Activated CD4-positive, CD25-positive, alpha-beta regulatory T cell (primary cell): ENCODE measurements around the gene MTHFD2L.
"Not testable (repeated sequence)": the region's sequence is repeated elsewhere in the genome, so short reads cannot be mapped to it uniquely, and the experiment has no call there.

Experiments
- DNase-seq, 4 experiments: peaks; one replicate each; lab custom pipeline; 2025; lab: John Stamatoyannopoulos, UW

MTHFD2L gene

DNA sequence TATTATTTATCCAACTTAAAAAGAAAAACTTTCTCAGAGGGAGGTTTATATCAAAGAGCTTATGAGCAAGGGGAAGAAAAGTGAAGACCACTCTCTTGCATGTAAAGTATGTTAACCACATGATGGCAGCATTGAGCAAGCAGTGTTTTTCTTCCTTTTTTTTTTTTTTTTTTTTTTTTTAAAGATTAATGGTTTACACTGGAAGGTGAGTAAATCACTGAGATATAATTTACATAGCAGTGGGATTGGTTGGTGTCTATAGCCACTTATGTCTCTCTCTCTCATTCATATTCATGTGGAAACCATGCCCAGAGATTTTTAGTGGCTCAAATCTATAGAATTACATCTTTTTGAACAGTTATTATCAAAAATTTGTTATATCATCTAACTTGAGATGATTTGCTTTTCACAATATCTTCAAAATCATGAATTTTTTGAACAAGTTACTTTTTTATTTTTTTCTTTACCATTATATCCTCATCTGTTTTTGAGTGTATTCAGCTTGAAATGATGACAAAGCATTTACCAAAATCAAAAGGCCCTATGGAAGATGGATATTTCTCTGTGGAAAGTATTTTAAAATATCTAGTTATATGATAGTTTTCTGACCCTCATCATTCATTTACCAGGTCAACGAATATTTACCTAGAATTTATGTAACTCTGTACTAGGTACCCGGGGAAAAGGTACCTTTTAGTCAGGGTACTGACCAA lies 31.6 kb downstream of the MTHFD2L start:
- DNase-seq, result no peak

GRCh38 chr4:74190332-74190731 lies 32.4 kb downstream of the MTHFD2L start:
- DNase-seq, result no peak

- no peak for DNase-seq
These were observed 33.0 kb downstream of the MTHFD2L start for GRCh38 chr4:74190919-74191397.

- DNase-seq, result no peak
These were observed 39.2 kb downstream of the MTHFD2L start for GRCh38 chr4:74197080-74197479.

DNA sequence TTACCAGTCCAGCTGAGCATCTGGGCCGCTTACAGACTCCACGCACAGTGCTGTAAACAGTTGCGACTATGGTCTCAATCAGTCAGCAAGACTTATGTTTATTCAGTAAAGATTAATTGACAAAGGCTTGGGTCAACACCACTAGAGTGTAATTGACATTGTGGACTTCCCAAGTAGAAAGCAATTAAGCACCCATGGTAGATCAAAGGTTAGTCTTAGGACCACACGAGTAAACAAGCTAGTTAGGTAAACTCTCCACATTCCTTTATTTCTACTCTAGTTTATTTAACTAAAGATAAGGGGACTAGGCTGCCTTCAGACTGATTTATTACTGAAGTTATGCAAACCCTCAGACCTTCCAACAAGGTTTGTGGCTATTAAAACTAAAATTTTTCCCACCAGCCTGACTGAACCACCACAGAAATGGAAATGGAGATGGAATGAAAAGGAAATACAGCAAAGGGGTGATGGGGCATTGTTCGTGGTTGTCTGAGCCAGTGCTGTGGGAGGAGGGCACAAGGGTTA lies 44.2 kb downstream of the MTHFD2L start:
- DNase-seq, result no peak

DNA sequence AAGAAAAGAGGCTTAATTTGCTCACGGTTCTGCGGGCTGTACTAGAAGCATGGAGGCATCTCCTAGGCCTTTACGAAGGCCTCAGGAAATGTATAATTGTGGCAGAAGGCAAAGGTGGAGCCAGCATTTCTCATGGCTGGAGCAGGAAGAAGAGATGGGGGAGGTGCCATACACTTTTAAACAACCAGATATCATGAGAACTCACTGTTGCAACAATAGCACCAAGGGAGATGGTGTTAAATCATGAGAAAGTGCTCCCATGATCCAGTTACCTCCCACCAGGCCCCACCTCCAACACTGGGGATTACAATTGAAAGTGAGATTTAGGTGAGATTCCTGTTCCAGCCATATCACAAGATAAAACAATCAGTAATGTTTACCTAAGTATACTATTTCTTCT lies 45.5 kb downstream of the MTHFD2L start:
- no peak for DNase-seq

GRCh38 chr4:74205046-74205445 lies 47.1 kb downstream of the MTHFD2L start:
- DNase-seq, result no peak

- no peak for DNase-seq
These were observed 47.6 kb downstream of the MTHFD2L start for GRCh38 chr4:74205559-74205958.

- no peak for DNase-seq
These were observed 48.3 kb downstream of the MTHFD2L start for GRCh38 chr4:74206088-74206825.

GRCh38 chr4:74214457-74215159 lies 56.7 kb downstream of the MTHFD2L start:
- DNase-seq, result not testable (repeated sequence)

DNA sequence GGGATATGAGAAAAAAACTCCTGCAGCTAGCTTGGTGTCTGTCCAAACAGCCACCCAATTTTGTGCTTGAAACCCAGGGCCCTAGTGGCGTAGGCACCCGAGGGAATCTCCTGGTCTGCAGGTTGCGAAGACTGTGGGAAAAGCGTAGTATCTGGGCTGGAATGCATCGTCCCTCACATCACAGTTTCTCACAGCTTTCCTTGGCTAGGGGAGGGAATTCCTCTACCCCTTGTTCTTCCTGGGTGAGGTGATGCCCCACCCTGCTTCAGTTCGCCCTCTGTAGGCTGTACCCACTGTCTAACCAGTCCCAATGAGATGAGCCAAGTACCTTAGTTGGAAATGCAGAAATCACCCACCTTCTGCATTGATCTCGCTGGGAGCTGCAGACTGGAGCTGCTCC lies 57.3 kb downstream of the MTHFD2L start:
- DNase-seq, result not testable (repeated sequence)

DNA sequence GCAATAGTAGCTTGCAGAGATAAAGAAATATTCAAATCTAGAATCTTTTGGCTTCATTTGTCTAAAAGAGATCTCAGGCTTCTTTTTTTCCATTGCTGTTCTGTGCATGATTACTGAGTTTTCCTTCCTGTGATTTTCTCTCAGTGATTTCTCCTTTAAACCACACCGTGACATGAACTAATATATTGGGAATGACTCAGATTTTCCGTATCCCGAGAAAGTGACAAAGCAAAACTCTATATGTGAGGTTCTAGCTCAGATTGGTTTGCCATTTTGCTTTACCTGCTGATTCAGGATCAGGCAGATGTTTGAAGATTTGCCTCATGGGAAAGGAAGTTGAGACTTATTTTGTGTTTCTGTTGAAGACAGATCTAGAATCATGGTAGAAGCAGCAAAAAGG lies 59.4 kb downstream of the MTHFD2L start:
- DNase-seq, result no peak

- DNase-seq, result no peak
These were observed 60.3 kb downstream of the MTHFD2L start for GRCh38 chr4:74218201-74218600.

- DNase-seq, result no peak
These were observed 61.3 kb downstream of the MTHFD2L start for GRCh38 chr4:74219240-74219639.

GRCh38 chr4:74223098-74223497 lies 65.2 kb downstream of the MTHFD2L start:
- DNase-seq, result no peak

GRCh38 chr4:74223801-74224200 lies 65.9 kb downstream of the MTHFD2L start:
- no peak for DNase-seq

GRCh38 chr4:74228691-74229640 lies 71.0 kb downstream of the MTHFD2L start:
- peak; percentile 4 to 48 (median 36) for DNase-seq

DNA sequence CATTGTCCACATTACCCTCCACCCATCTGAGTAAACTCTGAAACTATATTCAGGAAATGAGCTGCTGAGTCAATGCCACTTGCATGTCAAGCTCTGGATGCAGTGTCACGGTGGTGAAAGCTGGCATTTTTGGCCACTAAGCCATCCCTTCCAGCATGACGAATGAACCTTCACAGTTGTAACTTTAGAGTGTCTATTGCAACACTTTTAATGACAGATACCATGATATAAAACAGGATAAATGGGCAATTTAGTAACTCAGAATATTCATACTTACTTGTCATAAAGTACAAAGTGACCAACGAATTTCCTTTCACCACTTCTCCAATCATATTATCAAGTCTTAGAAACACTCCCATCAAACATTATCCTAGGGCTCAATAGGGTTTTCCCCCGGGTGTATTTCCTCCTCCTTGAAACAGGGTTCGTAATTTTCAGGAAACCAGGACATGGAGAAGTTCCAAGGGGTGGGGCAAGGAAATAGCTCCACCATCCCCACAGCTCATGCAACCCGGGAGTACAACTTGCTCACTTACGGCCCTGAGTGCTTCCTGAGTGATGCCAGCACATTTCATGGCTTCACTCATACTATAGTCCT lies 73.1 kb downstream of the MTHFD2L start:
- no peak for DNase-seq

DNA sequence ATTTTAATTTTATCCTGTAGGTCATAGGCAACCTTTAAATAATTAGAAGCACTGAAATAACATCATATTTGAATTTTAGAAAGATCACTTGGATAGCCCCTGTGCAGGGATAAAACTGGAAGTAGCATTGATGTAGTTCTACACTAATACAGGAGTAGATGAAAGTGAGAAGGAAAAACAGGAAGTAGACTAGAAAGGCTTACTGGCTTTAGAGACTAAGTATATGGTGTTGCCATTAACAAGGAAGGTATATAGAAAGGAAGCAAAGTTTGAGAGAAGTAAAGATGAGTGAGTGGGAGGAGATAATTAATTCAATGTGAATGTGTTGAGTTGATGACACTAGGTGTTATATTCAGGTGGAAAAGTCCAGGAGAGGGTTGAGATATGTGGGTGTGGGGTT lies 77.2 kb downstream of the MTHFD2L start:
- DNase-seq, result no peak

- no peak for DNase-seq
These were observed 79.6 kb downstream of the MTHFD2L start for GRCh38 chr4:74237425-74237966.

GRCh38 chr4:74244049-74244448 lies 86.1 kb downstream of the MTHFD2L start:
- no peak for DNase-seq
